Forelimb muscle (tissue), 1 donor: ENCODE results near the gene SPDYE16. TPM values are rescaled to one million over a fixed set of nuclear protein-coding genes. Genes with fewer than 3 reads are reported as not detected.
"Not testable (repeated sequence)": the region's sequence is repeated elsewhere in the genome, so short reads cannot be mapped to it uniquely, and the experiment has no call there.

Experiments
- DNase-seq: peaks from one replicate; pipeline ENCODE4 v3.0.0-alpha.2; 2013; ENCODE audit warnings: low read depth
- polyA plus RNA-seq: library from polyadenylated mRNA; unstranded; fragments of 120-200 nt; gene quantifications from one replicate; pipeline ENCODE4 v1.2.1, GENCODE V29; 2013; ENCODE audit not compliant: insufficient read length

The SPDYE16 gene
- polyA plus RNA-seq, 1 donor: 2.7 TPM

DNA sequence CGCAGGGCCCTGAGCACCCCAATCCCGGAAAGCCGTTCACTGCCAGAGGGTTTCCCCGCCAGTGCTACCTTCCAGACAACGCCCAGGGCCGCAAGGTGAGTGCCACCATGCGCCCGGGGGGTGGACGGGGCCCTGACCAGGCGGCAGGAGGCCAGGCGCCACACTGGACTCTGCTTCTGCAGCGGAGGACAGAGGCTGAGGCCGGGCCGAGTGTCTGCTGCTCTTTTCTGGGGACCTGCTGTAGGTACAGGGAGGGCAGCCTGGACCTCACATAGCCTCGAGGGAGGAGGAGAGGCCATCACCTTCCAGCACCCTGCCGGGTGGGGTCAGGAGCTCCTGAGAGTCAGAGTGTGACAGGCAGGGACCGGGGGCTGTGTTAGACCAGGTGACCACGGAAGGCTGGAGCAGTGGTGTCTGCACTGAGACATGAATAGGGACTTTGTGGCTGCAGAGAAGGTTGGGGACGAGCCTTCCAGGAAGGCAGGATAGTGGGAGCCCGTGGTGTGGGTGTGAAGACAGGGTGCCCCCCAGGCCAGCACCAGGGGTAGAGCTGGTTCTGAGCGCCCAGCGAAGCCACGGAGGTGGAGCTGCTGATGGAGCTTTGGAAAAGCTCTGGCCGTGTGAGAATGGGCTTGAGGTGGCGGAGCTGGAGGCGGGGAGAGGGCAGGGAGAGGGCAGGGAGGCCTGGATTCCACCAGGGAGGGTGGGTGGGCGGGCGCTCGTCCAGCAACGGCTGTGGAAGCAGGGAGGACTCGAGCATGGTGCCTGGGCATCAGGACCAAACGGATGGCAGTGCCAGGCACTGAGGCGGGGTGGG is 38.5 kb downstream of the SPDYE16 start:
- DNase-seq: not testable (repeated sequence)

DNA sequence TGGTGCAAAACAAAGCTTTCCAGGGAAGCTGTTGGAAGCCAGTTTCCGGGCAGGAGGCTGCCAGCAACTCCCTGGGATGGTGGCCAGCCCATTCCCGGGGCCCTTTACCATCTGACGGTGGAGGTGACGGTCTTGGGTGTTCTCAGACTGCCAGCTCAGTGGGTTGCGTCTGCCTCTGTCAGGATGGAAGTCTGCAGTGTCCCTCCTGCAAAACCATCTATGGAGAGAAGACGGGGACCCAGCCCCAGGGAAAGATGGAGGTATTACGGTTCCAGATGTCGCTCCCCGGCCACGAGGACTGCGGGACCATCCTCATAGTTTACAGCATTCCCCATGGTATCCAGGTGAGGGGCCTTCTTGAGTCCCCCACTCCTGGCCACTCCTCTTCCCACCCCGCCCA is 39.9 kb downstream of the SPDYE16 start:
- not testable (repeated sequence) for DNase-seq

DNA sequence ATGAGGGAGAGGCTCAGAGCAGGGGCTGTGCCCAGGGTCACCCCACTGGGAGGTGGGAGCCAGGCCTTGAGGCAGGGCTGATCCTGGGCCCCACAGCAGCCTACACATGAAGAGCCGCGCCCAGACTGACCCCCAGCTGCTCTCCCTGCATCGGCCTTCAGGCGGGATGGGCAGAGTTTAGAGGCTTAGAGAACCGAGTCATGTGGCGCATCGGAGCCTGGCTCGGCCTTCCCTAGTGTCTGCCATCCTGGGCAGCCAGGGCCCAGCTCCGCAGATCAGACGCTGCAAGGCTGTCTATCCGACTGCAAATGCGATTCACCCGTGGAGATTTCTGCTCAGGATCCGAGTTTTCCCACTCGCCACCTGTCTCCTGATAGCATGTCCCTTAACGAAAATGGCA is 40.3 kb downstream of the SPDYE16 start:
- not testable (repeated sequence) for DNase-seq

DNA sequence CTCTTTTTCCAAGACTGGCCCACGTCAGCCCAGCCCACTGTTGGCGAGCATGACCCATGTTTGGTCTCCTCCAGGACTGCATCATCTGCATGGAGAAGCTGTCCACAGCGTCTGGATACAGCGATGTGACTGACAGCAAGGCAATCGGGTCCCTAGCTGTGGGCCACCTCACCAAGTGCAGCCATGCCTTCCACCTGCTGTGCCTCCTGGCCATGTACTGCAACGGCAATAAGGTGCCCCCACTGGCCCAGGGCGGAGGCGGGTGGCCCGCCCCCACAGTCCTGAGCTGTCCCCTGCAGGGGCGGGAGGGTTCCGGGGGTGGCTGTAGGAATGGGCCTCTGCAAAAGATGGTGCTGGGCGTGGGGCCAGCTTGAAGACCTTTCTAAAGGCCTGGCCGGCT is 40.9 kb downstream of the SPDYE16 start:
- DNase-seq: not testable (repeated sequence)

DNA sequence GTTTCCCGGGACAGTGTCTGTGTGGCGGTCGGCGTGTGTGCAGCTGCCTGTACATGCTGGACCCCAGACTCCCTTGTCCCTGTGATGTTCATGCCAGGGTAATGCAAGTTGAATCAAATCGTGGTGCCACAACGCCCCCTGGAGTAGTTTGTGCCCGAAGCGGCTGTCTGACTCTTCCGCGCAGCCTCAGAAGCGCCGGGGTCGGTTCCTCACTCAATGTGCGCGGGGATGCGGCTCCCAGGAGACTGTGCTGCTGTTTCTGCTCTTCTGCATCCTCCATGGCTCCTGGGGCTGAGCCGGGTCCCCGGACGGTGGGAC is 43.2 kb downstream of the SPDYE16 start:
- not testable (repeated sequence) for DNase-seq

DNA sequence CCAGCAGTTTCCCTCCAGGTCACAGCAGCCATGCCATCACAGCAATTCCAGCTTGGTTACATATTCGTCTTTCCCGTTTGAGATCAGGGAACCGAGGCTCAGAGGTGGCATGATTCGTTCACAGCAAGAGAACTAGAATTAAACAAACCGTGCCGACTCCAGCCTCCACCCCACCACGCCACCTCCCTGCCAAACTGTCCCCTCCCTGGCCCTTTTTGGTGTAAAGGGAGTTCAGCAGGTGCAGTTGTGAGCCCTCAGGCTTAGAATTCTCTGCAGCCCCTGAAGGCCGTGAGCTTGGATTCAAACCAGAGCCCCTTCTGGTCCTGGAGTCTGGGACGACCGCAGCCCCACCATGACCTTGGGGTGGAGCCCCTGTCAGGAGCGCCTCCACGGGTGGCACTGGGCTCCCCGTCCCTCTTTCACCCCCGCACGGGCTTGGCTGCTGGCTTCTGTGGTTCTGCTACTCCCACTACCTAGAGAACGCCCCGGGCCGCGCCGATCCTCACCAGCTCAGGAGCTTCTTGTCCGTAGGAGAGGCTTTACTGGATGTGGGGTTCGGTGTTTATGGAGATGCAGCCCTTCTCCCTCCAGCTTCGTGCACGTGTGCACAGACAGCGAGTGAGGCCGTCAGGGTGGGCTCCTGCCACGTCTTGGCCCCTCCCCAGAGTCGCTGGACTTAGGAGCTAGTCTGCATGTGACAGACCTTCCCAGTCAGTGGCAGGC is 43.7 kb downstream of the SPDYE16 start:
- not testable (repeated sequence) for DNase-seq

DNA sequence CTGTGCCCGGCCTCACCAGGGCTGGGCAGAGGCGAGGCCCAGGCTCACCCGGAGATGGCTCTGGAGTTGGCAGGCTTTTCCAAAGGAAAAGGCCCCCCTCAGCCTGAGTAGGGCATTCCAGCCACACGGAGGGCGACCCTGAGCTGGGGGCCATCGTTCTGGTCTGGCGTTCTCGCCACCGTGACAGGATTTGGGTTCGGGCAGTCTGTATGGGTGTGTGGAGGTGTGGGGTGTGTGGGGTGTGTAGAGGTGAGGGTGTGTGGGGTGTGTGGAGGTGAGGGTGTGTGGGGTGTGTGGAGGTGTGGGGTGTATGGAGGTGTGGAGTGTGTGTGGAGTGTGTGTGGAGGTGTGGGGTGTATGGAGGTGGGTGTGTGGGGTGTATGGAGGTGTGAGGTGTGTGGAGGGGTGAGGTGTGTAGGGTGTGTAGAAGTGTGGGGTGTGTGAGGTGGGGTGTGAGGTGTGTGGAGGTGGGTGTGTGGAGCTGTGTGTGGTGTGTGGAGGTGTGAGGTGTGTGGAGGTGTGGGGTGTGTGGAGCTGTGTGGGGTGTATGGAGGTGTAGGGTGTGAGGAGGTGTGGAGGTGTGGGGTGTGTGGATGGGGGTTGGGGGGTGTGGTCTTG is 44.4 kb downstream of the SPDYE16 start:
- DNase-seq: not testable (repeated sequence)

DNA sequence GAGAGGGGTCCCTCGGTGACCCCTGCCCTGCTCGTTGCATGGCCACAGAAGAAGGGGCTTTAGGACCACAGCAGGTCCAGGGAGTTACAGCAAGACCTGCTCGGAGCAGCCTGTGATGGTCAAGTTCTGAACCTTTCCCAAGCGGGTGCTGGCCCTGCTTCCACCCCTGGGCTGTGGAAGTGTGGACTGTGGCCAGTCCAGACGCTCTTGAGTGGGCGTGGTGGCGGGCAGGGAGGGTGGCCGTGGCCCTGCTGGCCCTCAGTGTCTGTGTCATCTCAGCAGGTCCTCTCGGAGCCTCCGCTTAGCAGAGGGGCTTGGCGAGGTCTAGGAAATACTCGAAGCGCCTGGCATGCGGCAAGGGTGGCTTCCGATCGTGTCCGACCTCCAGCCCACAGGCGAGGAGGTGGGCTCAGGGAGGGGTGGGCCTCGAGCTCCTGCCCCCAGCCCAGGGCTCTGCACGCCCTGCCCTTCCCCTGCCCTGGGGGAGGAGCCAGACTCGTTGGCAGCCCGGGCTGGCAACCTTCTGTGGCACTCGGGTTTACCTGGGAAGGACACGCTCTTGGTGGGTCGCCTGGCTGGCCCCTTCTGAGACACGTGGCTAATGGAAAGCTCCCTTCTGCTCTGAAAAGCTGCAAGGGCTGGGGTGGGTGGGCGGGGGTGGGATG is 45.0 kb downstream of the SPDYE16 start:
- DNase-seq: not testable (repeated sequence)

DNA sequence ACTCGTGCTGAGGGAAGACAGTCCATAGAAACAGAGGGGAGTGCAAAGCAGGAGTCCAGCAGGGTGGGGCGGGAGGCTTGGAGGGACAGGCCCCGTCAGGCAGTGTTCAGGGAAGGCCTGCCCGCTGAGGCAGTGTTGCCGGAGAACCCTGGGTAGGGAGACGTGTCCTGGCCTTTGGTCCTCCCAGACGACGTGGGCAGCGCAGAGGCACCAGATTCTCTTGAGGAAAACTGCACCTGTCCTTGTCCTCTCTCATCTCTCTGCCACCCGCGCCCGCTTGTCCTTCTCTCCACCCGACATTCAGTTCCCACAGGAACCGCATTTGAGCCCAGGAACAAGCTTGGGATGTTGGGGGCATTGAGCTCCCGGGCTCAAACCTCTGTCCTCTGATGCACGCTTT is 47.4 kb downstream of the SPDYE16 start:
- not testable (repeated sequence) for DNase-seq

DNA sequence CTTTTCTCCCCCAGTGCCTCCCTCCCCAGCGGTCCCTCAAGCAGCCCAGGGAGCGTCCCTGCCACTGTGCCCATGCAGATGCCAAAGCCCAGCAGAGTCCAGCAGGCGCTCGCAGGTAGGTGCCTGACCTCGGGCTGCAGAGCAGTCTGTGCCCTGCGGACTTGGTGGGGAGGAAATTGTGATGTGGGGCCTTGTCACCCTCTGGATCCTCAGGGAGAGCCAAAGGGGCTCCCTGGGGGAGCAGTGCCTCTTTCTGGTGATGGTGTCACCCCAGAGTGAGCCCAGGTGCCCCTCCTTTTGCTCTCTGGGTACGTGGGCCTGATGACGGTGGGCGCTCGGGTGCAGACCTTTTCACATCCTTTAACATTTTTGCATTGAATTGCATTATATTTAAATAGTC is 51.0 kb downstream of the SPDYE16 start:
- not testable (repeated sequence) for DNase-seq

DNA sequence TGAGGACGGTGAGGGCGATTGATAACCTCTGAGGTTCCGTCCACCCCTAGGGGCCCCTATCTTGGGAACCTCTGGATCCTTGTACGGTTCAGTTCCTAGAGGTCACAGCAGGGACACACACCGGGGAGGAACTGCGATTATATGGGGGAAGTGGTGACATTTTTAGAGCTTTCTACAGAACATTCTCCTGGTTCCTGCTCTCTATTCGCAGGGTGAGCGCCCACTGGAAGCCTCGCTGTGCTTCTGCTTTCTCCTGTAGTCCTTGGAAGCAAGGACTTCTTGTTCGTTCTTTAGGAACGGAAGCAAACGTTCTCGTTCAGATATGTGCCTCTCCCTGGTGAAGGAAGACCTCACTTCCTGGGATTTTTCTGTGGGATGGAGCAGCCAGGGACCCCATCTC is 55.1 kb downstream of the SPDYE16 start:
- not testable (repeated sequence) for DNase-seq

DNA sequence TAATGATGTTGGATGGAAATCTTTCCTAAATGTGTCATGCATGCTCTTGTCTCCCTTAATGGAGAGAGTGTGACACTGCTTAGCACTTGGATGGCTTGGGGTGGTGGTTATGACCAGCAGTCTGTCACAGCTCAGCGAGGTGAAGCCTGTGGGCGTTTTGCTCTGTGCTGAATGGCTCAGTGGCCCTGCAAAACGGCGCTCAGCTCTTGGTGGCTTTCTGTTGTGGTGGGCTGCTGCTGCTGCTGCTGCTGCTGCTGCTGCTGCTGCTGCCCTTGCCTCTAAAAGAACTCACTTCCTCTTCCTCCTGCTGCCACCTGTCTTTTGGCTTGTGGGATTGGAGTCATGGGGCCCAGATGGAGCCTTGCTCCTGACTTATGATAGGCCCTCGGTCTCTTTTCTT is 56.5 kb downstream of the SPDYE16 start:
- not testable (repeated sequence) for DNase-seq

DNA sequence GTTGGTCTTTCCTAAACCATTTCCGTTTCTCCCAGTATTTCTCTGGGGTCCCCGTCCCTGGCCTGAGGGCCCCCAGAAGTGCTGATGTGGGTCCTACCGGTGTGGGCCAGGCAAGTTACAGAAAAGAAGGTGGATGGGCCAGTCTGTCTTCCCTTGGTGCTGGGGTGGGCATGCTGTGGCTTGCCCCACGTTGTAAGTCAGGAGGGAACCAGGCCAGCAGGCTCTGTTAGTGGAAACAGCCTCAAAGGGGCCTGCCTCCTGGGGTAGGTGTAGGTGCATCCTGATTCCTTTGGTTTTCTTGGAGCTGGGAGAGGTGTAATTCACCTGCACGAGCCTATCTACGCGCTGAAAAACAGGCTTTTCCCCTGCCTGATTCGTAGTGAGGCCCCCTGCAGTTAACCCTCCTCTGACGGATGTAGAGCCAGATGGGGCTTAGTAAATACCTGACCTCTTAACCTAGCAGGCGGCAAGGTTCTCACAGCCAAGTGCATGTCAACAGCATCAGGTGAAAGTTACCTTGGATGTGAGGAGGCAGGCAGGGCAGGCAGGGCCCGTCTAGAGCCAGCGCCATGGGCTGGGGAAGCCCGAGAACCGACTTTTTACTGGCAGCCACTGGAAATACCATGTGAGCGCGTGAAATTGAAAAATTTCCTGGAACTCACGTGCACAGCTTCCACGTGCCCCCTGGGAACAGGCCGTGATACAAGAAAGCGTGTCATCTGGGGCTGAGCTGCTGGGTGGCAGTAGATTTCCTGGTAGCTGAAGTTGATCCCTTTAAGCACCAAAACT is 57.1 kb downstream of the SPDYE16 start:
- not testable (repeated sequence) for DNase-seq

DNA sequence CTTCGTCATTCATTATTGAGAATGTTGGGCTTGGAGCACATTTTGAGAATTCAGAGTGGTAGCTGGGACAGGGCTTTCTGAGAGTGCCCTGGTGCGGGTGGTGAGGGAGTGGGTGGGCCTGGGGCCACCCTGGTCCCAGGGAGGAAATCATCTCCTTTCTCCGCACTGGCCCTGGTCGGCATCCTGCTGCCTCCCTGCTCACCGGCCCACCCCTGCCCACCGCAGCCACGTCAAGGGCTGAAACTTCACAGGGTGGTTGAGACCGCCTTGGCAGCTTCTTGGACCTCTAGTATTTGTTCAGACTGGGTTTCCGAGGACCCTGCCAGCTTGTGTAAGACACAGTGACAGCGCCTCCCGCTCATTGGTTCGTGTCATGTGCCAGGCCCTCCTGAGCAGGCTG is 58.6 kb downstream of the SPDYE16 start:
- not testable (repeated sequence) for DNase-seq

DNA sequence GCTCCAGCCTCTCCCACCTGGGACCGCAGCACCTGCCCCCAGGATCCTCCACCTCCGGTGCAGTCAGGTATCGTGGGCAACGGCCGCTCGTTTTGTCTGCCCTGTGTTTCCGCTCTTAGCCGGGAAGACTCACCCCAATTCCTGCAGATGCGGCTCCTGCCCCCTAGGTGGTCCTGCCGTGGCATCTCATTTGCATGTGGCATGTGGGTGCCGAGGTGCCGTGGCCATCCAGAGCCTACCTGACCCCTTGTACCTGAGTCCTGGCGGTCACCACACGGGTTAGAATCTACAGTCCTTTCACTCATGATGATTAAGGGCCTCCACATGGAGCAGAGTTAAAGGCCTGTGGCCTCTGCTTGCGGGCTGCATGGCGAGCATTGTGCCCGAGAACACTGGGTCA is 60.0 kb downstream of the SPDYE16 start:
- DNase-seq: not testable (repeated sequence)

DNA sequence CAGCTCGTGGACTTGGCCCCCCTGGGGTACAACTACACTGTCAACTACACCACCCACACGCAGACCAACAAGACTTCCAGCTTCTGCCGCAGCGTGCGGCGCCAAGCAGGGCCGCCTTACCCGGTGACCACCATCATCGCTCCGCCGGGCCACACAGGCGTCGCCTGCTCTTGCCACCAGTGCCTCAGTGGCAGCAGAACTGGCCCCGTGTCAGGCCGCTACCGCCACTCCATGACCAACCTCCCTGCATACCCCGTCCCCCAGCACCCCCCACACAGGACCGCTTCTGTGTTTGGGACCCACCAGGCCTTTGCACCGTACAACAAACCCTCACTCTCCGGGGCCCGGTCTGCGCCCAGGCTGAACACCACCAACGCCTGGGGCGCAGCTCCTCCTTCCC is 60.4 kb downstream of the SPDYE16 start:
- not testable (repeated sequence) for DNase-seq

Other genes with a start within 250 kb of the SPDYE16 start
- gene HSPB1, start 240.6 kb downstream of the SPDYE16 start, polyA plus RNA-seq: 2,009 TPM
- 175 TPM for gene YWHAG, start 184.3 kb downstream of the SPDYE16 start, polyA plus RNA-seq
- gene SSC4D, start 133.6 kb downstream of the SPDYE16 start, polyA plus RNA-seq: 0.94 TPM
- 12.1 TPM for gene ZP3, start 118.3 kb downstream of the SPDYE16 start, polyA plus RNA-seq
- 7.5 TPM for gene DTX2, start 81.6 kb downstream of the SPDYE16 start, polyA plus RNA-seq
- gene UPK3B, start 32.7 kb downstream of the SPDYE16 start, polyA plus RNA-seq: 0.22 TPM
- gene POMZP3, start 84.0 kb upstream of the SPDYE16 start, polyA plus RNA-seq: 15.9 TPM